Fibroblast of villous mesenchyme (primary cell): ENCODE results near the gene SH3GL1. TPM values are rescaled to one million over a fixed set of nuclear protein-coding genes. Genes with fewer than 3 reads are reported as not detected.

Experiments used
- DNase-seq: peaks from one replicate; pipeline ENCODE4 v3.0.0-alpha.2; 2010; ENCODE audit warnings: low read depth
- H3K4me3 ChIP-seq: 2 replicates; pipeline ENCODE4 v1.5.1; 2011; ENCODE audit warnings: low read depth, mild to moderate bottlenecking, low read length
- total RNA-seq: library from RNA; depleted of rRNA; stranded (reverse); fragments of >200 nt; gene quantifications from 2 replicates; pipeline ENCODE4 v1.2.3, GENCODE V29; 2012
- TF ChIP-seq, protein P1 (sequence below): IDR thresholded peaks from 2 replicates; pipeline ENCODE4 v1.5.1; 2012; ENCODE audit warnings: low read depth, mild to moderate bottlenecking, low read length; ENCODE audit not compliant: insufficient read depth

SH3GL1 gene
- total RNA-seq, 1 donor: 65.2 TPM

DNA sequence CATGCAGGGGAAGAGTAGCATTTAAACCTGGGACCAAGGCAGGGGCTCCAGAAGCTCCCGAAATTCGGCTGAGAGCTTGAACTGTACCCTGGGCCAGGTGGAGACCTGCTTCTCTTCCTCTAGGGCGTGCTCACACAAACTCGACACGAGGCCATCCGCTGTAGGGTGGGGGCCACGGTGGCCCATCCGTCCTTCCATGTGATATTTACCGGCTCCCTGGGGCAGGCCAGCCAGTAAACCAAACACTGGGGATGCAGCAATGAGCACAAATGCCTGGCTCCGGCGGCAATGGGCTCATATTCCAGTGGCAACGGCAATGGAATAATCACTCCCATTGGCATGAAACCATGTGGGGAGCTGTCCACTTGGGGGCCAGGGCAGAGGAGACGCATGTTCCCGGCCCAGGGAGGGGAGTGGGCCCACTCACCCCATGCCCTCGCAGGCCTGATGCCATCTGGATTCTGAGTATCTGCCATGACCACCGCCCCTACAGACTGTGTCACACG is 10.8 kb downstream of the SH3GL1 start:
- TF ChIP-seq, protein P1, sequence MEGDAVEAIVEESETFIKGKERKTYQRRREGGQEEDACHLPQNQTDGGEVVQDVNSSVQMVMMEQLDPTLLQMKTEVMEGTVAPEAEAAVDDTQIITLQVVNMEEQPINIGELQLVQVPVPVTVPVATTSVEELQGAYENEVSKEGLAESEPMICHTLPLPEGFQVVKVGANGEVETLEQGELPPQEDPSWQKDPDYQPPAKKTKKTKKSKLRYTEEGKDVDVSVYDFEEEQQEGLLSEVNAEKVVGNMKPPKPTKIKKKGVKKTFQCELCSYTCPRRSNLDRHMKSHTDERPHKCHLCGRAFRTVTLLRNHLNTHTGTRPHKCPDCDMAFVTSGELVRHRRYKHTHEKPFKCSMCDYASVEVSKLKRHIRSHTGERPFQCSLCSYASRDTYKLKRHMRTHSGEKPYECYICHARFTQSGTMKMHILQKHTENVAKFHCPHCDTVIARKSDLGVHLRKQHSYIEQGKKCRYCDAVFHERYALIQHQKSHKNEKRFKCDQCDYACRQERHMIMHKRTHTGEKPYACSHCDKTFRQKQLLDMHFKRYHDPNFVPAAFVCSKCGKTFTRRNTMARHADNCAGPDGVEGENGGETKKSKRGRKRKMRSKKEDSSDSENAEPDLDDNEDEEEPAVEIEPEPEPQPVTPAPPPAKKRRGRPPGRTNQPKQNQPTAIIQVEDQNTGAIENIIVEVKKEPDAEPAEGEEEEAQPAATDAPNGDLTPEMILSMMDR: no peak
- H3K4me3 ChIP-seq: no peak overlapping the region
- no peak for DNase-seq

DNA sequence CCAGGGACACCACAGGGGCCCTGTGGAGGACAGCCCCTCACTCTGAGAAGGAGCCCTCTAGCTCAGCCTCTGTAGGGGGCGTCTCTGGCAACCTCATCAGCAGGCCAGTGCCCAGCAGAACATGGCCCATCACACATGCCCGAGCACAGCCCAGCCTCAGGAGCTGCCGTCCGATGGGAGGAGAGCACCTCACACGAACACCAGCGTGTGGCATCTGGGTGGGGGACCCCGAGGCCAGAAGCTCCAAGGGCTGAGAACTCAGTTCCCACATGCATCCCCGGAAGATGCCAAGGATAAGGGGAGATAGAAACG is 11.3 kb downstream of the SH3GL1 start:
- TF ChIP-seq, protein P1: no peak
- no peak for DNase-seq
- H3K4me3 ChIP-seq: no peak overlapping the region

GRCh38 chr19:4388337-4389063 is 11.8 kb downstream of the SH3GL1 start:
- TF ChIP-seq, protein P1: no peak
- DNase-seq: no peak
- H3K4me3 ChIP-seq: no peak overlapping the region

DNA sequence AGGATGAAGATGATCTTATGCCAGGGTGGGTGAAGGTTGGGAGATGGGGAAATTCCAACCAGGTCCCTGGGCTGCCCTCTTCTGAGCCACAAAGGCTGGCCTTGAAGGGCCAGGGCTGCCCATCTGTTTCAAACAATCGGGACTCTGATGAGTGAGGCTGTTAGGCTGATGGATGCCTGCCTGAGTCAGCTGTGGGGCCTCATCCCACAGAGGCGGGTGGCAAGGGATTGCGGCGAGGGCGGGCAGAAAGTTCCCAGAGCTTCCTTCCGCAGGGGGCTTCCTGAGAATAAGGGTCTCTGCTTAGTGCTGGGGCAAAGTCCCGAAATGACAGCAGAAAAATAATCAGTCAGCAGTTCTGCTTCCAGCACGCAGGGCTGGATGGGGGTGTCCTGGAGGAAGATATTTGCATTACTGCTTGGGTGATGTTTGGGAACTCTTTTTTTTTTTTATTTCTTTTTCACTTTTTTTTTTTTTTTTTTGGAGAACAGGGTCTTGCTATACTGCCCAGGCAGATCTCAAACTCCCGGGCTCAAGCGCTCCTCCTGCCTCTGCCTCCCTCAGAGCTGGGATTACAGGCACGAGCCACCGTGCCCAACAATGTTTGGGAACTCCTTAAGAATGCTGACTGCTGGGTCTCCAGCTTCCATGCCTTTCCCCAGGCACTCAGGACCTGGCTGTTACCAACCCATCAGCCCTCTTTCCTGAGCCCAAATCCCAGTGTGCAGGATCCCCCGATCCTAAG is 14.1 kb downstream of the SH3GL1 start:
- no peak overlapping the region for H3K4me3 ChIP-seq
- no peak for DNase-seq
- TF ChIP-seq, protein P1: peak; percentile 10

- H3K4me3 ChIP-seq: no peak overlapping the region
- TF ChIP-seq, protein P1: no peak
- DNase-seq: no peak
Measured at GRCh38 chr19:4385291-4386040, 14.9 kb downstream of the SH3GL1 start.

- TF ChIP-seq, protein P1: no peak
- no peak for DNase-seq
Measured at GRCh38 chr19:4380254-4380727, 20.1 kb downstream of the SH3GL1 start.

More at GRCh38 chr19:4380254-4380727, 20.1 kb downstream of the SH3GL1 start:
- H3K4me3 ChIP-seq: no peak overlapping the region
